ENCODE results near the gene BRD4. TPM values are rescaled to one million over a fixed set of nuclear protein-coding genes. Genes with fewer than 3 reads are reported as not detected.
A peak's percentile ranks its signal among the peaks of the same experiment; 100 is the strongest.

The BRD4 gene
- total RNA-seq = 100 to 1,000 TPM; 172 to 180 TPM
- polyA plus RNA-seq = 10 to 100 TPM; 10.6 to 37.2 (median 11.5) TPM
- total RNA-seq = 65.6 to 93.5 (median 79.2) reads per million in 6 experiments

- POLR2A ChIA-PET = interaction anchor here (0.7 to 3.6 kb wide), 16 partner anchors 8 to 1034 kb away, joined by 3 to 36 read pairs (median 3); partner anchors contain the start of genes AKAP8, AKAP8L and RASAL3
- peaks cover 24 to 57% (median 49%) of the 10 kb centered on the region in 4 donors for H3K4me1 Mint-ChIP-seq
- peak within 1 kb of the TSS; percentile 93 to 97 (median 94) for H3K27ac Mint-ChIP-seq
- H3K9me3 Mint-ChIP-seq = no peaks in the 10 kb centered on the region
- ATAC-seq = peak; percentile 60 to 65
- peaks cover 0 to 4% (median 0%) of the 10 kb centered on the region in 3 donors for H3K36me3 Mint-ChIP-seq
- DNase-seq = peak; percentile 61 to 84 (median 80)
- H3K4me3 Mint-ChIP-seq = peak within 1 kb of the TSS; percentile 91 to 98 (median 94)
- H3K27me3 Mint-ChIP-seq = no peaks in the 10 kb centered on the region
Observed at GRCh38 chr19:15332311-15332996, at the start of gene BRD4. Gene BRD4, minus strand, starts transcription at chr19:15332539. Its CDS starts 59,440 bp downstream, at chr19:15273099.

- peaks cover 0 to 8% (median 0%) of the 10 kb centered on the region in 3 donors for H3K36me3 Mint-ChIP-seq
- peaks cover 15 to 27% (median 26%) of the 10 kb centered on the region in 4 donors for H3K4me1 Mint-ChIP-seq
- no peaks in the 10 kb centered on the region for H3K27me3 Mint-ChIP-seq
- peak overlapping the region in 7 of 10 donors; percentile 33 to 100 (median 88) for H3K4me3 Mint-ChIP-seq
- POLR2A ChIA-PET = interaction anchor here (0.7 kb wide), 1 partner anchor 989 kb away, joined by 6 read pairs; no protein-coding TSS in a partner anchor
- no peak for DNase-seq
- no peaks in the 10 kb centered on the region for H3K9me3 Mint-ChIP-seq
- ATAC-seq = no peak
- peak overlapping the region in 7 of 10 donors; percentile 4 to 96 (median 48) for H3K27ac Mint-ChIP-seq
Observed at GRCh38 chr19:15381864-15382263, 49.5 kb upstream of the BRD4 start.

GRCh38 chr19:15381429-15381828, 49.1 kb upstream of the BRD4 start:
- peaks cover 0 to 6% (median 0%) of the 10 kb centered on the region in 3 donors for H3K36me3 Mint-ChIP-seq
- no peak for ATAC-seq
- peak overlapping the region in 7 of 10 donors; percentile 7 to 96 (median 48) for H3K27ac Mint-ChIP-seq
- POLR2A ChIA-PET = no interaction called here
- H3K4me1 Mint-ChIP-seq = peaks cover 18 to 32% (median 30%) of the 10 kb centered on the region in 4 donors
- H3K9me3 Mint-ChIP-seq = no peaks in the 10 kb centered on the region
- H3K27me3 Mint-ChIP-seq = no peaks in the 10 kb centered on the region
- DNase-seq = no peak
- H3K4me3 Mint-ChIP-seq = peak overlapping the region in 8 of 10 donors; percentile 18 to 100 (median 88)

- H3K9me3 Mint-ChIP-seq = no peaks in the 10 kb centered on the region
- POLR2A ChIA-PET = interaction anchor here (0.7 to 5.9 kb wide), 21 partner anchors 9 to 990 kb away, joined by 3 to 110 read pairs (median 6); partner anchors contain the start of genes AKAP8L, BRD4 and RASAL3
- peak; percentile 45 to 53 for ATAC-seq
Observed at GRCh38 chr19:15379999-15380647, 47.8 kb upstream of the BRD4 start.

GRCh38 chr19:15379083-15379998, 47.0 kb upstream of the BRD4 start, which contains the start of gene AKAP8:
Gene AKAP8, minus strand, starts transcription at chr19:15379787. Its CDS starts 56 bp downstream, at chr19:15379731.
- POLR2A ChIA-PET = interaction anchor here (0.6 to 5.9 kb wide), 29 partner anchors 8 to 991 kb away, joined by 3 to 110 read pairs (median 5); partner anchors contain the start of genes AKAP8L, BRD4 and RASAL3
- ATAC-seq (peak; percentile 86 to 92), DNase-seq (peak; percentile 96 to 99 (median 98))
- H3K4me3 Mint-ChIP-seq = peak within 1 kb of the TSS; percentile 92 to 100 (median 98)
- peak within 1 kb of the TSS; percentile 96 to 100 (median 100) for H3K27ac Mint-ChIP-seq
- H3K4me1 Mint-ChIP-seq = peaks cover 18 to 43% (median 36%) of the 10 kb centered on the region in 4 donors
- H3K36me3 Mint-ChIP-seq = peaks cover 0 to 9% (median 0%) of the 10 kb centered on the region in 3 donors
- no peaks in the 10 kb centered on the region for H3K27me3 Mint-ChIP-seq
- no peaks in the 10 kb centered on the region for H3K9me3 Mint-ChIP-seq

More at GRCh38 chr19:15379999-15380647, 47.8 kb upstream of the BRD4 start:
- Mint-ChIP-seq H3K4me3 (peak overlapping the region; percentile 92 to 100 (median 98)), H3K4me1 (peaks cover 18 to 36% (median 32%) of the 10 kb centered on the region in 4 donors), H3K27ac (peak overlapping the region; percentile 80 to 100 (median 97)), H3K36me3 (peaks cover 0 to 9% (median 0%) of the 10 kb centered on the region in 3 donors), H3K27me3 (no peaks in the 10 kb centered on the region)
- DNase-seq = peak in 2 of 10 donors; percentile 76 to 96

- peaks cover 0 to 13% (median 0%) of the 10 kb centered on the region in 3 donors for H3K36me3 Mint-ChIP-seq
- peak in 7 of 10 donors; percentile 20 to 54 (median 37) for DNase-seq
- POLR2A ChIA-PET = interaction anchor here (0.6 to 5.9 kb wide), 21 partner anchors 9 to 254 kb away, joined by 3 to 110 read pairs (median 6); partner anchors contain the start of genes AKAP8L, BRD4 and RASAL3
- H3K9me3 Mint-ChIP-seq = no peaks in the 10 kb centered on the region
- H3K4me3 Mint-ChIP-seq = peak overlapping the region; percentile 92 to 100 (median 98)
- H3K27me3 Mint-ChIP-seq = no peaks in the 10 kb centered on the region
- H3K27ac Mint-ChIP-seq = peak overlapping the region; percentile 92 to 100 (median 96)
- no peak for ATAC-seq
- H3K4me1 Mint-ChIP-seq = peaks cover 18 to 45% (median 38%) of the 10 kb centered on the region in 4 donors
Observed at GRCh38 chr19:15378534-15379082, 46.3 kb upstream of the BRD4 start.

GRCh38 chr19:15374796-15375440, 42.6 kb upstream of the BRD4 start:
- Mint-ChIP-seq H3K27ac (peak overlapping the region in 4 of 10 donors; percentile 7 to 56 (median 22)), H3K27me3 (no peaks in the 10 kb centered on the region), H3K4me1 (peaks cover 13 to 38% (median 31%) of the 10 kb centered on the region in 4 donors), H3K36me3 (peaks cover 0 to 48% (median 0%) of the 10 kb centered on the region in 3 donors), H3K4me3 (peak overlapping the region in 2 of 10 donors; percentile 14 to 34), H3K9me3 (no peaks in the 10 kb centered on the region)
- no peak for DNase-seq
- POLR2A ChIA-PET = interaction anchor here (1.1 to 1.3 kb wide), 2 partner anchors 41 to 44 kb away, joined by 3 read pairs; partner anchors contain the start of gene AKAP8L
- ATAC-seq = no peak

GRCh38 chr19:15374105-15374651, 41.8 kb upstream of the BRD4 start:
- POLR2A ChIA-PET = interaction anchor here (1.1 kb wide), 1 partner anchor 45 kb away, joined by 3 read pairs; the partner anchor contains the start of gene AKAP8L
- Mint-ChIP-seq H3K27me3 (no peaks in the 10 kb centered on the region), H3K4me1 (peaks cover 13 to 38% (median 31%) of the 10 kb centered on the region in 4 donors), H3K27ac (peak overlapping the region in 1 of 10 donors; percentile 56), H3K9me3 (no peaks in the 10 kb centered on the region), H3K4me3 (no peak overlapping the region), H3K36me3 (peaks cover 0 to 52% (median 0%) of the 10 kb centered on the region in 3 donors)
- no peak for DNase-seq
- no peak for ATAC-seq

GRCh38 chr19:15373644-15374043, 41.3 kb upstream of the BRD4 start:
- ATAC-seq = no peak
- no peak overlapping the region for H3K27ac Mint-ChIP-seq
- DNase-seq = no peak

GRCh38 chr19:15372891-15373301, 40.6 kb upstream of the BRD4 start:
- H3K4me3 Mint-ChIP-seq = no peak overlapping the region

More at GRCh38 chr19:15373644-15374043, 41.3 kb upstream of the BRD4 start:
- no peaks in the 10 kb centered on the region for H3K9me3 Mint-ChIP-seq
- no peaks in the 10 kb centered on the region for H3K27me3 Mint-ChIP-seq
- peak overlapping the region in 1 of 10 donors; percentile 12 for H3K4me3 Mint-ChIP-seq
- H3K36me3 Mint-ChIP-seq = peaks cover 0 to 58% (median 1%) of the 10 kb centered on the region in 3 donors
- POLR2A ChIA-PET = interaction anchor here (0.6 kb wide), 1 partner anchor 281 kb away, joined by 3 read pairs; no protein-coding TSS in a partner anchor
- H3K4me1 Mint-ChIP-seq = peaks cover 13 to 38% (median 31%) of the 10 kb centered on the region in 4 donors

More at GRCh38 chr19:15372891-15373301, 40.6 kb upstream of the BRD4 start:
- Mint-ChIP-seq H3K27me3 (no peaks in the 10 kb centered on the region), H3K36me3 (peaks cover 0 to 64% (median 4%) of the 10 kb centered on the region in 3 donors), H3K4me1 (peaks cover 7 to 32% (median 24%) of the 10 kb centered on the region in 4 donors), H3K27ac (no peak overlapping the region), H3K9me3 (no peaks in the 10 kb centered on the region)
- POLR2A ChIA-PET = interaction anchor here (0.6 kb wide), 1 partner anchor 281 kb away, joined by 3 read pairs; no protein-coding TSS in a partner anchor
- DNase-seq (no peak), ATAC-seq (no peak)
